Measurements from ENCODE around the gene FFAR2.
A peak's percentile ranks its signal among the peaks of the same experiment; 100 is the strongest.

The FFAR2 gene

GRCh38 chr19:35403116-35403760, 44.8 kb upstream of the FFAR2 start:
- CTCF ChIA-PET = no interaction called here
- POLR2A ChIA-PET = no interaction called here
- no peak for DNase-seq (ENCODE audit: low read depth, low spot score)
- H3K4me3 ChIP-seq (ENCODE audit: low read depth, low read length) = no peak overlapping the region
- TF ChIP-seq, protein P1, sequence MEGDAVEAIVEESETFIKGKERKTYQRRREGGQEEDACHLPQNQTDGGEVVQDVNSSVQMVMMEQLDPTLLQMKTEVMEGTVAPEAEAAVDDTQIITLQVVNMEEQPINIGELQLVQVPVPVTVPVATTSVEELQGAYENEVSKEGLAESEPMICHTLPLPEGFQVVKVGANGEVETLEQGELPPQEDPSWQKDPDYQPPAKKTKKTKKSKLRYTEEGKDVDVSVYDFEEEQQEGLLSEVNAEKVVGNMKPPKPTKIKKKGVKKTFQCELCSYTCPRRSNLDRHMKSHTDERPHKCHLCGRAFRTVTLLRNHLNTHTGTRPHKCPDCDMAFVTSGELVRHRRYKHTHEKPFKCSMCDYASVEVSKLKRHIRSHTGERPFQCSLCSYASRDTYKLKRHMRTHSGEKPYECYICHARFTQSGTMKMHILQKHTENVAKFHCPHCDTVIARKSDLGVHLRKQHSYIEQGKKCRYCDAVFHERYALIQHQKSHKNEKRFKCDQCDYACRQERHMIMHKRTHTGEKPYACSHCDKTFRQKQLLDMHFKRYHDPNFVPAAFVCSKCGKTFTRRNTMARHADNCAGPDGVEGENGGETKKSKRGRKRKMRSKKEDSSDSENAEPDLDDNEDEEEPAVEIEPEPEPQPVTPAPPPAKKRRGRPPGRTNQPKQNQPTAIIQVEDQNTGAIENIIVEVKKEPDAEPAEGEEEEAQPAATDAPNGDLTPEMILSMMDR (IDR thresholded peaks at IDR 0.05; ENCODE audit: insufficient read depth, low read length, missing control alignments) = no peak

GRCh38 chr19:35404879-35405622, 43.0 kb upstream of the FFAR2 start:
- POLR2A ChIA-PET = no interaction called here
- peak; percentile 40 for DNase-seq (ENCODE audit: low read depth, low spot score)

GRCh38 chr19:35407619-35408018, 40.4 kb upstream of the FFAR2 start:
- TF ChIP-seq, protein P1 (IDR thresholded peaks at IDR 0.05; ENCODE audit: insufficient read depth, low read length, missing control alignments) = no peak
- DNase-seq (ENCODE audit: low read depth, low spot score) = no peak
- POLR2A ChIA-PET = no interaction called here
- H3K4me3 ChIP-seq (ENCODE audit: low read depth, low read length) = no peak overlapping the region
- CTCF ChIA-PET = no interaction called here

More at GRCh38 chr19:35404879-35405622, 43.0 kb upstream of the FFAR2 start:
- CTCF ChIA-PET = interaction anchor here (0.5 to 1.7 kb wide), 2 partner anchors 52 to 210 kb away, joined by 4 to 6 read pairs; no protein-coding TSS in a partner anchor
- TF ChIP-seq, protein P1 (IDR thresholded peaks at IDR 0.05; ENCODE audit: insufficient read depth, low read length, missing control alignments) = no peak
- no peak overlapping the region for H3K4me3 ChIP-seq (ENCODE audit: low read depth, low read length)

GRCh38 chr19:35408284-35409171, 39.5 kb upstream of the FFAR2 start:
- no peak overlapping the region for H3K4me3 ChIP-seq (ENCODE audit: low read depth, low read length)
- CTCF ChIA-PET = no interaction called here
- POLR2A ChIA-PET = no interaction called here
- TF ChIP-seq, protein P1 (IDR thresholded peaks at IDR 0.05; ENCODE audit: insufficient read depth, low read length, missing control alignments) = no peak
- no peak for DNase-seq (ENCODE audit: low read depth, low spot score)

DNA sequence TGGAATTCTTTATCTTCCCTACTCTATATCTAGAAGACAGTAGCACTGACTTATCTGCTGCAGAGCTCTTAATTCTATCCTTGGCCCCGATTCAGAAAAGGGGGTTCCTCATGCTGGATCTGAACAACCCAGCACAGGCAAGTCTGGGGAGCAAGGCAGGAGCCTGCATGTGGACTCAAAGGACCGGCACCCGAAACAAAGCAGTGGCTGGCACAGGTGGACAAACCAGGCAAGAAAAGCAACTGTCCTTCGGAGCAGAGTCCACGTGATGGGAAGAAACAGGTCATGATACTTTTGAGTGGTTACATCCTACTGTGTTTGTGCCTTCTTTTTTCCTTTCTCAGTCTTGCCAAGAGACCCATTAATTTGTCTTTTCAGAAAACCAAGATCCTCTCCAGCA, 38.9 kb upstream of the FFAR2 start:
- TF ChIP-seq, protein P1 (IDR thresholded peaks at IDR 0.05; ENCODE audit: insufficient read depth, low read length, missing control alignments) = no peak
- H3K4me3 ChIP-seq (ENCODE audit: low read depth, low read length) = no peak overlapping the region
- ChIA-PET CTCF (no interaction called here), POLR2A (no interaction called here)
- DNase-seq (ENCODE audit: low read depth, low spot score) = no peak

DNA sequence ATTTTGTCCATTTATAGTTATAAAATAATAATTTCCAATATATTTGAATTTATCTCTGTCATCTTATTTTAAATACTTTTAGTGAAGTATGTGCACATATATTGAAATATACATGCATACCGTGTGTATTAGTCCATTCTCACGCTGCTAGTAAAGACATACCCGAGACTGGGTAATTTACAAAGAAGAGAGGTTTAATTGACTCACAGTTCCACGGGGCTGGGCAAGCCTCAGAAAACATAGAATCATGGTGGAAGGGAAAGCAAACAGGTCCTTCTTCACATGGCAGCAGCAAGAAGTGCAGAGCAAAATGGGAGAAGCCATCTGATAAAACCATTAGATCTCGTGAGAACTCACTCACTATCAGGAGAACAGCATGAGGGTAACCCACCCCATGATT, 37.6 kb upstream of the FFAR2 start:
- ChIA-PET CTCF (no interaction called here), POLR2A (no interaction called here)
- no peak for DNase-seq (ENCODE audit: low read depth, low spot score)

More for the DNA sequence above, 37.6 kb upstream of the FFAR2 start:
- TF ChIP-seq, protein P1 (IDR thresholded peaks at IDR 0.05; ENCODE audit: insufficient read depth, low read length, missing control alignments) = no peak
- no peak overlapping the region for H3K4me3 ChIP-seq (ENCODE audit: low read depth, low read length)

Data from AG04449 (cell line).